Activated B cell treated with CpG ODN at 0.5 μM for 24 hours (primary cell): ENCODE measurements around the gene BCL6B. TPM values are rescaled to one million over a fixed set of nuclear protein-coding genes. Genes with fewer than 3 reads are reported as not detected.
"Not testable (repeated sequence)": the region's sequence is repeated elsewhere in the genome, so short reads cannot be mapped to it uniquely, and the experiment has no call there.

Experiments
- ATAC-seq: fragments of 200-7000 bp; cut with Tn5 transposase; one replicate; pipeline ENCODE4 v1.10.0; 2021; ENCODE audit warnings: low read depth, mild to moderate bottlenecking, moderate library complexity
- CTCF ChIA-PET: fragments of 350-600 bp; sonication (Branson Sonifier 250); formaldehyde crosslinking; loops from one replicate; lab custom pipeline; 2021; ENCODE audit warnings: antibody characterized with exemption; lab: Charles Lee
- POLR2A ChIA-PET: fragments of 350-600 bp; sonication (Branson Sonifier 250); formaldehyde crosslinking; loops from one replicate; lab custom pipeline; 2021; ENCODE audit warnings: antibody characterized with exemption; lab: Charles Lee
- DNase-seq: peaks from one replicate; pipeline ENCODE4 v3.0.0; 2022
- H3K27ac Mint-ChIP-seq: one replicate; pipeline ENCODE4 v1.8.0; 2020; ENCODE audit warnings: mixed read lengths
- H3K27me3 Mint-ChIP-seq: one replicate; pipeline ENCODE4 v1.8.0; 2021; ENCODE audit warnings: mixed read lengths
- H3K36me3 Mint-ChIP-seq: one replicate; pipeline ENCODE4 v1.8.0; 2021; ENCODE audit warnings: low read depth, mixed read lengths
- H3K4me1 Mint-ChIP-seq: one replicate; pipeline ENCODE4 v1.8.0; 2021; ENCODE audit warnings: mixed read lengths
- H3K4me3 Mint-ChIP-seq: one replicate; pipeline ENCODE4 v1.8.0; 2020; ENCODE audit warnings: mild to moderate bottlenecking, mixed read lengths
- H3K9me3 Mint-ChIP-seq: one replicate; pipeline ENCODE4 v1.8.0; 2020; ENCODE audit warnings: mixed read lengths
- intact Hi-C: fragments of 100-400 bp; cut with micrococcal nuclease; formaldehyde crosslinking; loops from one replicate; pipeline ENCODE4 v1.15.1; 2024
- total RNA-seq: library from RNA; stranded (reverse); gene quantifications from 2 replicates; pipeline ENCODE4 v1.2.3, GENCODE V29; 2022
- TF ChIP-seq, protein P1 (sequence below): fragments of 200-600 bp; IDR thresholded peaks from one replicate; pipeline ENCODE4 v1.8.0; 2022; ENCODE audit warnings: antibody characterized with exemption, mild to moderate bottlenecking

BCL6B gene
- total RNA-seq, 1 donor from 2014 or later, result 0.31 TPM

DNA sequence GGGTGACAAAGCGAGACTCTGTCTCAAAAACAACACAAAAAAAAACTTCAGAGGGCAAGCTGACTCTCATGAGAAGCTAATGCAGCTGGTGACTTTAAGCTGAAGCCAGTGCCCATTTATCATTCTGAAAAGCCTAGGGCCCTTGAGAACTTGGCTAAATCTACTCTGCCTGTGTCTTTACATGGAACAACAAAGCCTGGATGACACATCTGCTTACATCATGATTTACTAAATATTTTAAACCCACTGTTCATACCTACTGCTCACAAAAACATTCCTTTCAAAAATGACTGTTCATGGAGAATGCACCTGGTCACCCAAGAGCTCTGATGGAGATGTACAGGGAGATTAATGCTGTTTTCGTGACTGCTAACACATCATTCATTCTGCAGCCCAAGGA lies 33.1 kb upstream of the BCL6B start:
- H3K4me3 Mint-ChIP-seq, result no peak overlapping the region
- ChIA-PET POLR2A (no interaction called here), CTCF (interaction anchor here (0.8 kb wide), 1 partner anchor 79 kb away, joined by 3 read pairs; no protein-coding TSS in a partner anchor)
- H3K27me3 Mint-ChIP-seq, result no peaks in the 10 kb centered on the region
- H3K27ac Mint-ChIP-seq, result no peak overlapping the region
- TF ChIP-seq, protein P1, sequence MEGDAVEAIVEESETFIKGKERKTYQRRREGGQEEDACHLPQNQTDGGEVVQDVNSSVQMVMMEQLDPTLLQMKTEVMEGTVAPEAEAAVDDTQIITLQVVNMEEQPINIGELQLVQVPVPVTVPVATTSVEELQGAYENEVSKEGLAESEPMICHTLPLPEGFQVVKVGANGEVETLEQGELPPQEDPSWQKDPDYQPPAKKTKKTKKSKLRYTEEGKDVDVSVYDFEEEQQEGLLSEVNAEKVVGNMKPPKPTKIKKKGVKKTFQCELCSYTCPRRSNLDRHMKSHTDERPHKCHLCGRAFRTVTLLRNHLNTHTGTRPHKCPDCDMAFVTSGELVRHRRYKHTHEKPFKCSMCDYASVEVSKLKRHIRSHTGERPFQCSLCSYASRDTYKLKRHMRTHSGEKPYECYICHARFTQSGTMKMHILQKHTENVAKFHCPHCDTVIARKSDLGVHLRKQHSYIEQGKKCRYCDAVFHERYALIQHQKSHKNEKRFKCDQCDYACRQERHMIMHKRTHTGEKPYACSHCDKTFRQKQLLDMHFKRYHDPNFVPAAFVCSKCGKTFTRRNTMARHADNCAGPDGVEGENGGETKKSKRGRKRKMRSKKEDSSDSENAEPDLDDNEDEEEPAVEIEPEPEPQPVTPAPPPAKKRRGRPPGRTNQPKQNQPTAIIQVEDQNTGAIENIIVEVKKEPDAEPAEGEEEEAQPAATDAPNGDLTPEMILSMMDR, result no peak
- H3K9me3 Mint-ChIP-seq, result no peaks in the 10 kb centered on the region
- ATAC-seq, result no peak
- no peak for DNase-seq
- intact Hi-C loops, result no loop called here
- H3K36me3 Mint-ChIP-seq, result no peaks in the 10 kb centered on the region
- H3K4me1 Mint-ChIP-seq, result peaks cover 2% of the 10 kb centered on the region

DNA sequence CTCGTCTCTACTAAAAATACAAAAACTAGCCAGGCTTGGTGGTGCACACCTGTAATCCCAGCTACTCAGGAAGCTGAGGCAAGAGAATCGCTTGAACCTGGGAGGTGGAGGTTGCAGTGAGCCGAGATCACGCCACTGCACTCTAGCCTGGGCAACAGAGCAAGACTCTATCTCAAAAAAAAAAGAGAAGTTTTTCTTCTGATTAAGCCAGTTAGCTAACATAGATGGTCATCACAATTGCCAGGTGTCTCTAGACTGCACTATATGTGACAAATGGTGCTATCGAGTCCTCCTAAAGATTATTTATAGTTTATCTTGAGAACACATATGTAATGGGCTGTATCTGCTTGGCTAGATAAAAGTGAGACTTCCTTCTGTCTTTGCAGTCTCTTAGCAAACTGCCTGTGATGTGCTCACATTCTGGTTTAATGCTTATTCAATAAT lies 29.2 kb upstream of the BCL6B start:
- H3K9me3 Mint-ChIP-seq, DNase-seq, ATAC-seq, H3K4me1 Mint-ChIP-seq, H3K27ac Mint-ChIP-seq, H3K4me3 Mint-ChIP-seq, H3K27me3 Mint-ChIP-seq, intact Hi-C loops: not testable (repeated sequence)
- ChIA-PET POLR2A (interaction anchor here (0.6 kb wide), 1 partner anchor 1508 kb away, joined by 3 read pairs; the partner anchor contains the start of gene DERL2), CTCF (interaction anchor here (1.9 kb wide), 1 partner anchor 11 kb away, joined by 5 read pairs; no protein-coding TSS in a partner anchor)
- H3K36me3 Mint-ChIP-seq, result peaks cover 20% of the 10 kb centered on the region

DNA sequence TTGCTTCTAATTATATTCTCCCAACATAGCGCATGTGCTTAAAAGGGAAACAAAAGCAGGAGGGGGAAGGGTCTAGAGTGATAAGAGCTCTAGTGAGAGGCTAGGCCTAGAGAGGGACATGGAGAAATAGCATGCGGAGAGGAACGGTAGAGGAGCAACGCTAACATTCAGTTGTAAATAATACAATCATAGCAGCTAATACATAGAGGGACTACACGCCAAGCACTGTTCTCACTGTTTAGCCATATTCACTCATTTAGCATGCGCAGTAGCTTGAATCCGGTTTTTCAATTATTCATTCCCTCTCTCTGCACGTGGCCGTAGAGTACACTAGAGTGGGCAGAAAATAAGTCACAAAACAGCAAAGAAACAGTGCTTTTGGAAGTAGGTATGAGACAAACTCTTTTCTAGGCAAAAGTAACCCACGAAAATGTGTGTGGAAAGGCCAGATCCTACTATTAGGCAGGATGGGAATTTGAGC lies 28.7 kb upstream of the BCL6B start:
- H3K27ac Mint-ChIP-seq, result no peak overlapping the region
- no peak for DNase-seq
- intact Hi-C loops, result no loop called here
- no peak overlapping the region for H3K4me3 Mint-ChIP-seq
- POLR2A ChIA-PET, result interaction anchor here (0.6 kb wide), 1 partner anchor 1508 kb away, joined by 3 read pairs; the partner anchor contains the start of gene DERL2
- TF ChIP-seq, protein P1, result no peak
- peaks cover 25% of the 10 kb centered on the region for H3K36me3 Mint-ChIP-seq
- no peak for ATAC-seq
- CTCF ChIA-PET, result interaction anchor here (1.9 kb wide), 1 partner anchor 10 kb away, joined by 5 read pairs; no protein-coding TSS in a partner anchor
- H3K27me3 Mint-ChIP-seq, result no peaks in the 10 kb centered on the region
- H3K9me3 Mint-ChIP-seq, result no peaks in the 10 kb centered on the region
- H3K4me1 Mint-ChIP-seq, result peaks cover 2% of the 10 kb centered on the region

DNA sequence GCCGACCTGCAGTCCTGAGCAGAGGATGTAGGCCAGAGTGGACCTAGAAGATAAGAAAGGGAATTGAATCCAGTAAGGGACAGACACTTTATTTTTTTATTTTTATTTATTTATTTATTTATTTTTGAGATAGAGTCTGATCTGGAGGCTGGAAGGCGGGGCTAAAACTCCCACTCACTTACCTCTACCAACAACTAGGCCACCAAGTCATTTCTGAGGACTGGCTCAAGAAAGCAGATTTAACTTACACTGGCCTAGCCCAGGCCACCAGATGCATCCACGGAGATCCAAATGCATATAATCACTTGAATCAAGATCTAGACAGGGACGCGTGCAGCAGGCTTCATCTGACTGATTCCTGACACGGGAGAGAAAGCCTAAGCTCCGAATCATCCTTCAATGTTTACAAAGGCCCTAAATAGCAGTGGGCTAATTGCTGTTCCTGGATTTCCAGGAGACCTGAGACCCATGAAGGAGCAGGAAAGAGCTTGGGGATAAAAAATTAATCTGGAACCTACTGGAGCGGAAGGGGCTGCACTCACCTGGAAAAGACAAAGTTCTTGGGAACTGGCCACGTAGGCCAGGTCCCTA lies 28.1 kb upstream of the BCL6B start:
- ChIA-PET CTCF (interaction anchor here (1.9 kb wide), 1 partner anchor 10 kb away, joined by 5 read pairs; no protein-coding TSS in a partner anchor), POLR2A (no interaction called here)
- Mint-ChIP-seq H3K9me3 (no peaks in the 10 kb centered on the region), H3K36me3 (peaks cover 31% of the 10 kb centered on the region), H3K27me3 (no peaks in the 10 kb centered on the region), H3K27ac (no peak overlapping the region), H3K4me1 (peaks cover 2% of the 10 kb centered on the region), H3K4me3 (no peak overlapping the region)
- intact Hi-C loops, result no loop called here
- no peak for DNase-seq
- TF ChIP-seq, protein P1, result no peak
- no peak for ATAC-seq

DNA sequence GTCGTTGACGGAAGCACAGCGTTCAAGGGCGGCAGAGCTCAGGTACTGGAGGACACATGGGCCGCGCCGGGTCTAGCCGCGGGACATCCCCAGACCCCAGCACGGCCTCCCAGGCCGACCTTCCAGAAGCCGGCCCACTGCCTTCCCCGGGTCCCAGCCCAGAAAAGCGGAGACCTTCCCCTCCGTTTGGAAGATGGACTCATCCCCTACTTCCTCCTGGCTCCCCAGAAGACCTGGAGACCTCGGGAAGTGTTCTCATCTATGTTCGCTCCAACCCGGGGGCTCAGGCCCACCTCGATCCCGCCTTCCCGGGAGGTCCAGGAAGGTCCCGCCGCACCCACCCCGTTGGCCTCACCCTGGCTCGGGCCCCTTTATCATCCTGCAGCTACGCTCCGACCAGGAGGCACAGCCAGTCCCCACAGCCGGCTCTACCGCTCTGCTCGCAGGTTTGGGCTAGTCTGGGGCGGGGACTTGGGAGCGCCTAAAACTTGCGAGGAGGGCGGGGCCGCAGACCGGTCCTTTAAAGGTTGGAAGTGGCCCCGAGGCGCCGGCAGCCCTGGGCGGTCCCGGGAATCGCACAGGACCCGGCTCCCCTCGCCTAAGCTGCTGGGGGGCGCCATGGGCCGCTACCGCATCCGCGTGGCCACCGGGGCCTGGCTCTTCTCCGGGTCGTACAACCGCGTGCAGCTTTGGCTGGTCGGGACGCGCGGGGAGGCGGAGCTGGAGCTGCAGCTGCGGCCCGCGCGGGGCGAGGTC lies 27.2 kb upstream of the BCL6B start, which contains the start of gene ALOX12:
ALOX12 (plus strand) TSS at position 550 of the 756 bp plus-strand sequence; CDS start at position 619, 69 bp downstream.
- POLR2A ChIA-PET, result no interaction called here
- intact Hi-C loops, result no loop called here
- H3K4me3 Mint-ChIP-seq, result no peak within 1 kb of the TSS
- no peaks in the 10 kb centered on the region for H3K9me3 Mint-ChIP-seq
- H3K4me1 Mint-ChIP-seq, result peaks cover 2% of the 10 kb centered on the region
- TF ChIP-seq, protein P1, result no peak
- CTCF ChIA-PET, result interaction anchor here (0.9 to 1.6 kb wide), 2 partner anchors 9 to 85 kb away, joined by 3 to 6 read pairs; no protein-coding TSS in a partner anchor
- no peak for DNase-seq
- peaks cover 39% of the 10 kb centered on the region for H3K36me3 Mint-ChIP-seq
- H3K27ac Mint-ChIP-seq, result no peak within 1 kb of the TSS
- no peaks in the 10 kb centered on the region for H3K27me3 Mint-ChIP-seq
- no peak for ATAC-seq
